GM12878 (cell line): Measurements from ENCODE around the gene LSAMP. TPM values are rescaled to one million over a fixed set of nuclear protein-coding genes. Genes with fewer than 3 reads are reported as not detected.
A peak's percentile ranks its signal among the peaks of the same experiment; 100 is the strongest.

Experiments used
- ATAC-seq: fragments of 200-7000 bp; cut with Tn5 transposase; 3 replicates; pipeline ENCODE4 v1.9.1; 2020; ENCODE audit warnings: mild to moderate bottlenecking, moderate library complexity
- BruUV-seq: library from RNA; stranded (reverse); fragments of 400-500 nt; replicated peaks from 2 replicates; lab custom pipeline; 2021; lab: Mats Ljungman, UMichigan
- CTCF ChIA-PET: fragments of 300-600 bp; sonication (Branson Sonifier 250); formaldehyde crosslinking; extraction: SDS; loops from one replicate; lab custom pipeline; 2021; ENCODE audit warnings: inconsistent platforms; lab: Yijun Ruan, JAX
- POLR2A ChIA-PET: fragments of 350-600 bp; formaldehyde crosslinking; extraction: SDS; loops from one replicate; lab custom pipeline; 2021; ENCODE audit warnings: inconsistent platforms; lab: Charles Lee
- RAD21 ChIA-PET: fragments of 300-600 bp; sonication (Branson Sonifier 250); formaldehyde crosslinking; loops from one replicate; lab custom pipeline; 2023; ENCODE audit warnings: antibody characterized with exemption; ENCODE audit not compliant: unreplicated experiment; lab: Charles Lee
- SMC1A ChIA-PET: fragments of 300-600 bp; sonication (Branson Sonifier 250); formaldehyde crosslinking; loops from one replicate; lab custom pipeline; 2023; ENCODE audit not compliant: unreplicated experiment, uncharacterized antibody; lab: Charles Lee
- DNase-seq: peaks from one replicate; pipeline ENCODE4 v3.0.0-alpha.2; 2011; ENCODE audit warnings: low read depth, low spot score
- FAIRE-seq: peaks from 3 replicates; lab custom pipeline; 2011; peaks lifted over from hg19 to GRCh38; lab: Jason Lieb, UNC
- H2AFZ ChIP-seq: 2 replicates; pipeline ENCODE4 v1.6.0; 2011; ENCODE audit warnings: low read depth, low read length, control low read depth; ENCODE audit not compliant: control insufficient read depth
- H3K27ac ChIP-seq: 2 replicates; pipeline ENCODE4 v1.5.1; 2011; ENCODE audit warnings: control low read depth; ENCODE audit not compliant: control insufficient read depth, insufficient read depth
- H3K27me3 ChIP-seq, 2 experiments: replicated peaks in 1 of 2; 2 replicates each; pipeline versions ENCODE4 v1.6.0 to v1.6.1; 2011; ENCODE audit warnings: low read length in 1 of 2; ENCODE audit not compliant: control insufficient read depth in 2 of 2, insufficient read depth in 2 of 2
- H3K36me3 ChIP-seq, 2 experiments: 2 replicates each; pipeline ENCODE4 v1.5.1; 2011; ENCODE audit warnings: low read length in 1 of 2; ENCODE audit not compliant: control insufficient read depth in 2 of 2, insufficient read depth in 2 of 2
- H3K4me1 ChIP-seq: 2 replicates; pipeline ENCODE4 v1.6.1; 2011; ENCODE audit warnings: mild to moderate bottlenecking, low read length, moderate library complexity, mixed read lengths; ENCODE audit not compliant: control insufficient read depth, insufficient read depth
- H3K4me2 ChIP-seq: 2 replicates; pipeline ENCODE4 v1.6.0; 2011; ENCODE audit warnings: control low read depth; ENCODE audit not compliant: control insufficient read depth, insufficient read depth
- H3K4me3 ChIP-seq: fragments of 200-600 bp; sonication (generic); 2 replicates; pipeline ENCODE4 v1.5.1; 2016
- H3K79me2 ChIP-seq: 2 replicates; pipeline ENCODE4 v1.6.0; 2011; ENCODE audit warnings: low read length; ENCODE audit not compliant: control insufficient read depth, insufficient read depth
- H3K9ac ChIP-seq: 2 replicates; pipeline ENCODE4 v1.8.0; 2011; ENCODE audit warnings: low read length, control low read depth, mixed read lengths; ENCODE audit not compliant: control insufficient read depth, insufficient read depth
- H3K9me3 ChIP-seq: replicated peaks from 3 replicates; pipeline ENCODE4 v1.5.1; 2011; ENCODE audit warnings: mild to moderate bottlenecking, low read length; ENCODE audit not compliant: control insufficient read depth, insufficient read depth
- H4K20me1 ChIP-seq: 2 replicates; pipeline ENCODE4 v1.6.0; 2011; ENCODE audit not compliant: control insufficient read depth, insufficient read depth
- BCL3 ChIP-seq: IDR thresholded peaks from 2 replicates; pipeline ENCODE4 v1.6.1; 2011; ENCODE audit warnings: borderline replicate concordance, low read depth, mild to moderate bottlenecking, moderate library complexity, low read length; ENCODE audit not compliant: insufficient read depth, poor library complexity, severe bottlenecking
- CHD2 ChIP-seq: IDR thresholded peaks from 2 replicates; pipeline ENCODE4 v1.6.1; 2011; ENCODE audit warnings: low read depth, low read length, improper control_type of control experiment, borderline replicate concordance
- CTCF ChIP-seq, 3 experiments: IDR thresholded peaks in 2 of 3; conservative IDR thresholded peaks in 1 of 3; 2 replicates each; pipeline ENCODE4 v1.5.1; 2011; ENCODE audit warnings: low read depth in 3 of 3, low read length in 3 of 3, mild to moderate bottlenecking in 3 of 3, control low read depth in 2 of 3, moderate library complexity in 2 of 3, inconsistent platforms in 1 of 3, mixed read lengths in 1 of 3; ENCODE audit not compliant: control insufficient read depth in 2 of 3, insufficient read depth in 1 of 3; ENCODE audit errors: extremely low read depth in 1 of 3
- ESRRA ChIP-seq: IDR thresholded peaks from 2 replicates; pipeline ENCODE4 v1.6.1; 2012; ENCODE audit warnings: mild to moderate bottlenecking, low read length, improper control_type of control experiment
- HCFC1 ChIP-seq: fragments of 150-350 bp; IDR thresholded peaks from 2 replicates; pipeline ENCODE4 v1.6.1; 2014; ENCODE audit warnings: low read length
- NFYA ChIP-seq: IDR thresholded peaks from 2 replicates; pipeline ENCODE4 v1.6.1; 2011; ENCODE audit warnings: low read depth, mild to moderate bottlenecking, low read length, improper control_type of control experiment, borderline replicate concordance
- POLR2A ChIP-seq: IDR thresholded peaks from 2 replicates; pipeline ENCODE4 v1.6.1; 2011; ENCODE audit warnings: low read depth, mild to moderate bottlenecking, low read length
- POLR2AphosphoS5 ChIP-seq: IDR thresholded peaks from 2 replicates; pipeline ENCODE4 v1.6.1; 2011; ENCODE audit warnings: mild to moderate bottlenecking, low read length, inconsistent platforms
- RAD21 ChIP-seq: IDR thresholded peaks from 2 replicates; pipeline ENCODE4 v1.6.1; 2011; ENCODE audit warnings: mild to moderate bottlenecking, low read depth, low read length, moderate library complexity; ENCODE audit not compliant: insufficient read depth
- SMAD5 ChIP-seq: IDR thresholded peaks from 2 replicates; pipeline ENCODE4 v1.6.1; 2016; ENCODE audit warnings: antibody characterized with exemption, low read depth
- SMARCA5 ChIP-seq: fragments of 450-650 bp; IDR thresholded peaks from 2 replicates; pipeline ENCODE4 v1.6.1; 2017; ENCODE audit warnings: mild to moderate bottlenecking
- SMC3 ChIP-seq: IDR thresholded peaks from 2 replicates; pipeline ENCODE4 v1.6.1; 2011; ENCODE audit warnings: low read length, improper control_type of control experiment, borderline replicate concordance
- TAF1 ChIP-seq: IDR thresholded peaks from 2 replicates; pipeline ENCODE4 v1.6.1; 2011; ENCODE audit warnings: mild to moderate bottlenecking, low read depth, low read length, borderline replicate concordance
- ZSCAN29 ChIP-seq: fragments of 450-650 bp; IDR thresholded peaks from 2 replicates; pipeline ENCODE4 v1.6.1; 2017; ENCODE audit warnings: mild to moderate bottlenecking, moderate library complexity
- ZZZ3 ChIP-seq: IDR thresholded peaks from 2 replicates; pipeline ENCODE4 v1.6.1; 2011; ENCODE audit warnings: low read depth; ENCODE audit not compliant: control insufficient read depth, insufficient read length
- WGBS: methylation state at CpG from one replicate; pipeline ENCODE4 v1.1.6; 2016; ENCODE audit warnings: low lambda C conversion rate; ENCODE audit not compliant: insufficient replicate concordance, insufficient coverage; ENCODE audit errors: missing lambda C conversion rate; 5-methylcytosine and 5-hydroxymethylcytosine counted together
- in situ Hi-C: fragments of 300-500 bp; cut with MboI; formaldehyde crosslinking; loops from 9 replicates; pipeline ENCODE4 v1.14.3; 2018; ENCODE audit warnings: mixed read lengths
- intact Hi-C: fragments of 100-400 bp; cut with micrococcal nuclease; formaldehyde crosslinking; loops from one replicate; pipeline ENCODE4 v1.14.2; 2022; ENCODE audit not compliant: unreplicated experiment
- polyA plus RNA-seq, 11 experiments: library from polyadenylated mRNA; depleted of rRNA in 4 of 11; unstranded in 6 of 11; stranded (reverse) in 5 of 11; fragments of >200 nt; fragmentation: Nextera tagmentation in 4 of 11; fragmentation: Illumina TruSeq in 1 of 11; extraction: Ambion mirVana in 4 of 11; extraction: Trizol in 1 of 11; gene quantifications; 1 replicate in 1 of 11; 2 replicates in 10 of 11; pipeline versions ENCODE4 v1.2.1 to v1.2.3, GENCODE V29; 2011 to 2016; ENCODE audit warnings: inconsistent platforms in 2 of 11, missing spikeins in 2 of 11, low read depth in 1 of 11
- total RNA-seq, 4 experiments: library from RNA; depleted of rRNA in 3 of 4; stranded (reverse); fragments of >200 nt in 3 of 4; fragmentation: Illumina TruSeq in 1 of 4; extraction: Trizol in 1 of 4; gene quantifications; 2 replicates each; pipeline versions ENCODE4 v1.2.1 to v1.2.3, GENCODE V29; 2013 to 2021
- TF ChIP-seq, protein P1 (sequence below): fragments of 450-650 bp; IDR thresholded peaks from 2 replicates; pipeline ENCODE4 v1.6.1; 2017; ENCODE audit warnings: borderline replicate concordance
- TF ChIP-seq, protein P2 (sequence below): fragments of 450-650 bp; IDR thresholded peaks from 2 replicates; pipeline ENCODE4 v1.6.1; 2017; ENCODE audit warnings: antibody characterized with exemption, mild to moderate bottlenecking, moderate library complexity

The LSAMP gene
- total and polyA plus RNA-seq, 10 of the 15 experiments (the other 5 are each of a cell fraction or from before 2014, with no cell fraction given) = 2.0 to 12.7 (median 6.5) TPM

DNA sequence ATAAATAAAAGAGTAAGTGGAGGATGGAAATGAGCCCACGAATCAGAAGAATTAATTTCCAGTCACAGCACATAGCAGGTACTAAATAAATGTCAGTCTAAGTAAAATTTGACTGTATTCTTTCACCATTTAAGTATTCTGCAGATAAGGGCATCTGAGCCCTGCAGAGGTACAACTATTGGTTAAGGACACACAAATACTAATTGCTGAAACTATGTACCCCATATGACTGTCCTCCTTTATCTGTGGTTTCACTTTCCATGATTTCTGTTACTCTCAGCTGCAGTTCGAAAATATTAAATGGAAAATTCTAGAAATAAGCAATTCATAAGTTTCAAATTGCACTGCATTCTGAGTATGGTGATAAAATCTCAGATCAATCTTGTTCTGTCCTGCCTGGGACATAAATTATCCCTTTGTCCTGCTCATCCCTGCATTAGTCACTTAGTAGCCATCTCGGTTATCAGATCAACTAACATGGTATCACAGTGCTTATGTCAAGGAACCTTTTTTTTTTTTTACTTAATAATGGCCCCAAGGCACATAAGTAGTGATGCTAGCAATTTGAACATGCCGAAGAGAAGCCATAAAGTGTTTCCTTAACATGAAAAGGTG is 95.1 kb downstream of the LSAMP start:
- Histone ChIP-seq H3K27me3 (no peaks in the 10 kb centered on the region), H2AFZ (no peak overlapping the region), H3K79me2 (no peaks in the 10 kb centered on the region), H3K4me1 (no peaks in the 10 kb centered on the region), H3K27ac (no peak overlapping the region), H3K9ac (no peak overlapping the region), H3K36me3 (no peaks in the 10 kb centered on the region), H4K20me1 (no peaks in the 10 kb centered on the region), H3K9me3 (no peaks in the 10 kb centered on the region), H3K4me2 (no peak overlapping the region), H3K4me3 (no peak overlapping the region)
- ATAC-seq (peak; percentile 58; the same call in 2 of the 3 replicates), DNase-seq (no peak), FAIRE-seq (no peak)
- RAD21 ChIA-PET = interaction anchor here (0.8 to 1.9 kb wide), 2 partner anchors 12 to 67 kb away, joined by 4 to 6 read pairs; no protein-coding TSS in a partner anchor
- 3% methylated on average over 4 of the region's 4 CpGs for WGBS
- POLR2A ChIA-PET = interaction anchor here (0.9 kb wide), 1 partner anchor 20 kb away, joined by 3 read pairs; no protein-coding TSS in a partner anchor
- BruUV-seq = no TSS peak
- intact Hi-C loops = no loop called here
- SMC1A ChIA-PET = interaction anchor here (0.7 to 5.3 kb wide), 4 partner anchors 11 to 77 kb away, joined by 3 to 39 read pairs (median 4); no protein-coding TSS in a partner anchor
- CTCF ChIA-PET = interaction anchor here (0.6 to 0.7 kb wide), 2 partner anchors 69 to 166 kb away, joined by 3 read pairs; no protein-coding TSS in a partner anchor
- in situ Hi-C loops = no loop called here
- TF ChIP-seq TAF1 (no peak), POLR2A (no peak), NFYA (no peak), SMARCA5 (no peak), ESRRA (no peak), SMC3 (no peak), SMAD5 (no peak), ZZZ3 (no peak), HCFC1 (no peak), CTCF (IDR thresholded peaks at IDR 0.05 in 2 of 3, conservative IDR thresholded peaks at IDR 0.05 in 1 of 3; ENCODE audit: control insufficient read depth in 2 of 3, extremely low read depth in 1 of 3, insufficient read depth in 1 of 3, low read depth in 3 of 3, low read length in 3 of 3) (no peak), POLR2AphosphoS5 (no peak), ZSCAN29 (no peak), RAD21 (no peak), BCL3 (no peak), CHD2 (no peak)
- TF ChIP-seq, protein P1, sequence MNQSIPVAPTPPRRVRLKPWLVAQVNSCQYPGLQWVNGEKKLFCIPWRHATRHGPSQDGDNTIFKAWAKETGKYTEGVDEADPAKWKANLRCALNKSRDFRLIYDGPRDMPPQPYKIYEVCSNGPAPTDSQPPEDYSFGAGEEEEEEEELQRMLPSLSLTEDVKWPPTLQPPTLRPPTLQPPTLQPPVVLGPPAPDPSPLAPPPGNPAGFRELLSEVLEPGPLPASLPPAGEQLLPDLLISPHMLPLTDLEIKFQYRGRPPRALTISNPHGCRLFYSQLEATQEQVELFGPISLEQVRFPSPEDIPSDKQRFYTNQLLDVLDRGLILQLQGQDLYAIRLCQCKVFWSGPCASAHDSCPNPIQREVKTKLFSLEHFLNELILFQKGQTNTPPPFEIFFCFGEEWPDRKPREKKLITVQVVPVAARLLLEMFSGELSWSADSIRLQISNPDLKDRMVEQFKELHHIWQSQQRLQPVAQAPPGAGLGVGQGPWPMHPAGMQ = no peak
- TF ChIP-seq, protein P2, sequence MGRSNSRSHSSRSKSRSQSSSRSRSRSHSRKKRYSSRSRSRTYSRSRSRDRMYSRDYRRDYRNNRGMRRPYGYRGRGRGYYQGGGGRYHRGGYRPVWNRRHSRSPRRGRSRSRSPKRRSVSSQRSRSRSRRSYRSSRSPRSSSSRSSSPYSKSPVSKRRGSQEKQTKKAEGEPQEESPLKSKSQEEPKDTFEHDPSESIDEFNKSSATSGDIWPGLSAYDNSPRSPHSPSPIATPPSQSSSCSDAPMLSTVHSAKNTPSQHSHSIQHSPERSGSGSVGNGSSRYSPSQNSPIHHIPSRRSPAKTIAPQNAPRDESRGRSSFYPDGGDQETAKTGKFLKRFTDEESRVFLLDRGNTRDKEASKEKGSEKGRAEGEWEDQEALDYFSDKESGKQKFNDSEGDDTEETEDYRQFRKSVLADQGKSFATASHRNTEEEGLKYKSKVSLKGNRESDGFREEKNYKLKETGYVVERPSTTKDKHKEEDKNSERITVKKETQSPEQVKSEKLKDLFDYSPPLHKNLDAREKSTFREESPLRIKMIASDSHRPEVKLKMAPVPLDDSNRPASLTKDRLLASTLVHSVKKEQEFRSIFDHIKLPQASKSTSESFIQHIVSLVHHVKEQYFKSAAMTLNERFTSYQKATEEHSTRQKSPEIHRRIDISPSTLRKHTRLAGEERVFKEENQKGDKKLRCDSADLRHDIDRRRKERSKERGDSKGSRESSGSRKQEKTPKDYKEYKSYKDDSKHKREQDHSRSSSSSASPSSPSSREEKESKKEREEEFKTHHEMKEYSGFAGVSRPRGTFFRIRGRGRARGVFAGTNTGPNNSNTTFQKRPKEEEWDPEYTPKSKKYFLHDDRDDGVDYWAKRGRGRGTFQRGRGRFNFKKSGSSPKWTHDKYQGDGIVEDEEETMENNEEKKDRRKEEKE = no peak
